ENCODE data around the gene PIK3C2B. TPM values are rescaled to one million over a fixed set of nuclear protein-coding genes. Genes with fewer than 3 reads are reported as not detected.
A peak's percentile ranks its signal among the peaks of the same experiment; 100 is the strongest.

PIK3C2B gene
- total and polyA plus RNA-seq, 8 donors: 26.5 to 46.9 (median 38.3) TPM

DNA sequence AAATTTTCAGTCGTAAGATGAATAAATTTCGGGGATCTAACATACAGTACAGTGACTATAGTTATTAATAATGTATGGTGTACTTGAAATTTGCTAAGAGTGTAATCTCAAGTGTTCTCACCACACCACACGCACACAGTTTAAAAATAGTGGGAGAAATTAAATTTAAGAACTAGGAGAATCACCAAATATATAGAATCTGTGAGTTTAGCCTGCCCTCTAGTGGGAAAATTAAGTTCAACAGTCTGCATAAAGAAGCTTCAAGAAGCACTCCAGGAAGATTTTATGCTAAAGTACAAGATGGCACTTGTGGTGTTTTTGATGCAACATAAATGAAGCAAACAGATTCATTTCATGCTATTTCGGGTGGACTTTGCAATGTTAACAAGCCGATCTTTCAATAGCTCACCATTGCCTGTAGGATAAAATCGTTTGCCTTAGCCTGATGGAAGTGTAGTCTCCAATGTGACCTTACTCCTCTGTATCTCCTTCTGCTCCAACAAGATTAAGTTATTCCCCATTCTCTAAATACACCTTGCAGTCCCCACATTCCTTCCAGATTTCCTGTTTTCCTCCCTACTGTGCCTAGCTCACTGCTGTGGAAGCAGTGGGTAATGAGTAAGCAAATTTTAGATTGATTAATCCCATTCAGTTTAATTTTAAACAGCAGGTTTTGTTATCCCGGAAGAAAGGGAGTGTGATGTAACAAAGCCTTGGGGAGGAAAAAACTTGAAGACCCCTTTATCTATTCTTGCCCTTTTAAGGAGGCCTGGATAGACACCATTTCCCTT, 8.7 kb upstream of the PIK3C2B start:
- intact Hi-C loops (cut with DNase I): loop anchor here (5.0 to 10.0 kb wide), 3 partner anchors 56 to 71 kb away; no protein-coding TSS in a partner anchor
- H3K27ac ChIP-seq: no peak overlapping the region
- H3K4me3 ChIP-seq: no peak overlapping the region
- H3K36me3 ChIP-seq: no peaks in the 10 kb centered on the region
- peak; percentile 36 for ATAC-seq
- TF ChIP-seq CTCF (IDR thresholded peaks at IDR 0.05): peak; percentile 68 to 84
- peaks cover 0 to 30% of the 10 kb centered on the region in 2 donors for H3K4me1 ChIP-seq
- DNase-seq: peak in 2 of 4 donors; percentile 65 to 79
- H3K9me3 ChIP-seq: no peaks in the 10 kb centered on the region
- no peaks in the 10 kb centered on the region for H3K27me3 ChIP-seq

DNA sequence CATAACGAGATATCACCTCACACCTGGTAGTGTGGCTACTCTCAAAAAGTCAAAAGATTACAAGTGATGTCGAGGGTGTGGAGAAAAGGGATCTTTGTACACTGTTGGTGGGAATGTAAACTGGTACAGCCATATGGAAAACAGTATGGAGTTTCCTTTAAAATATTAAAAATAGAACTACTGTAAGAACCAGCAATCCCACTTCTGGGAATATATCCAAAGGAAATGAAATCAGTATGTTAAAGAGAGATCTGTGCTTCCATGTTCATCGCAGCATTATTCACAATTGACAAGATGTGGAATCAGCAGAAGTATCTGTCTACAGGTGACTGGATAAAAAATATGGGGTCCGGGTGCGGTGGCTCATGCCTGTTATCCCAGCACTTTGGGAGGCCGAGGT, 7.6 kb upstream of the PIK3C2B start:
- intact Hi-C loops (cut with DNase I): loop anchor here (5.0 to 10.0 kb wide), 3 partner anchors 55 to 70 kb away; no protein-coding TSS in a partner anchor
- H3K9me3 ChIP-seq: no peaks in the 10 kb centered on the region
- ATAC-seq: no peak

DNA sequence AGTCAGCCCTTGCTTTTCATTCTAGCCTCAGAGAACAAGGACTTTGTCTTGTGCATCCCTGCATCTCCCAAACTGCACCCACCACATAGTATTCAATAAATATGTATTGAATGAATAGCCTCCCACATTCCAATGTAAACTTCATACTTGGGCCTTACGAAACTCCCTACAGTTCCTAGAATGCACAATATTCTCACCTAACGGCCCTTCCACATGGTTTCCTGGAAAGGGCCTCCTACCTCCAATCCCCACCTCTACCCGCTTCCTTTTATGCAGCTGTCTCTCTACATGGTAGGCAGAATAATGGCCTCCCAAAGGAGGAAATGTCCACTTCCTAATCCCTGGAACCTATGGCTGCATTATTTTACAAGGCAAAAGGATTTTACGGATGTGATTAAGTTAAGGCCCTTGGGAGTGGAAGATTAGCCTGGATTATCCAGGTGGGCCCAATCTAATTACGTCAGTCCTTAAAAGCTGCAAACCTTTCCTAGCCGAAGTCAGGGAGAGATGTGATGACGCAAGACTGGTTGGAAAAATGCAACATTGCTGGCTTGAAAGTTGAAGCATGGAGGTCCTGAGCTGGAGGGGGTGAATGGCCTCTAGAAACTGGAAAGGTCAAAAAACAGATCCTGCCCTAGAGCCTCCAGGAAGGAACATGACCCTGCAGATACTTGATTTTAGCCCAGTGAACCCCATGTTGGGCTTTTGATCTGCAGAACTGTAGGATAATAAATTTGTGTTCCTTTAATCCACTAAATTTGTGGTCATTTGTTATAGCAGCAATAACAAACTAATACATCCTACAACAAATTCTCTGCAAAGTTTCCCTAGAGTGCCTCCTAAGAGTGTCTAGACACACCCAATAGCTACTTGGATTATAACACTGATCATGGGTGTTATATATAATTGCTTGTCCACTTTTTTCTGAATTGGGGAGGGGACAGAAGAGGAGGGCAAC, 5.2 kb upstream of the PIK3C2B start:
- no peak for TF ChIP-seq CTCF (IDR thresholded peaks at IDR 0.05)
- peaks cover 5 to 28% of the 10 kb centered on the region in 2 donors for H3K4me1 ChIP-seq

More for the DNA sequence above, 7.6 kb upstream of the PIK3C2B start:
- Histone ChIP-seq H3K27ac (no peak overlapping the region), H3K36me3 (no peaks in the 10 kb centered on the region), H3K27me3 (no peaks in the 10 kb centered on the region), H3K4me3 (no peak overlapping the region), H3K4me1 (peaks cover 0 to 22% of the 10 kb centered on the region in 2 donors)
- TF ChIP-seq CTCF (IDR thresholded peaks at IDR 0.05): no peak
- DNase-seq: no peak

DNA sequence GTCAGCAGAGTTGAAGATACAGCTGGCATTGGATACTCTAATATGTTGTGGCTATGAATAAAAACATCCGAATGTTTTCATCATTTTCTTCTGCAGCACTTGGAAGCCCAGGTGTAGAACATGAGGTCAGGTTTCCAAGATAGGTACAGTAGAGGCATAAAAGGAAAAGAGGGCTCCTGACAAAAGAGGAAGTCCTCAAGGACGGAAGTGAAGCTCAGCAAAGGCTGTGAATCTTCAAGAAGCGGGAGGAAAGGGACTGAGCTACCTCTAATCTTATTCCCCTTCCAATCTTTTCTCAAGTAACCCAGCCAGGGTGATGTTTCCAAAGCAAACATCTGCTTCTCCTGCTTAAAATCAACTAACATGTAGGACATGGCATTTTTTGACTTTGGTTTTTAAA, 4.4 kb upstream of the PIK3C2B start:
- no peaks in the 10 kb centered on the region for H3K36me3 ChIP-seq
- no peak for TF ChIP-seq CTCF (IDR thresholded peaks at IDR 0.05)
- no peak for DNase-seq
- no peak overlapping the region for H3K27ac ChIP-seq
- intact Hi-C loops (cut with DNase I): no loop called here
- no peak for ATAC-seq
- no peak overlapping the region for H3K4me3 ChIP-seq
- peaks cover 0 to 18% of the 10 kb centered on the region in 2 donors for H3K27me3 ChIP-seq
- no peaks in the 10 kb centered on the region for H3K9me3 ChIP-seq
- peaks cover 5 to 28% of the 10 kb centered on the region in 2 donors for H3K4me1 ChIP-seq

More for the DNA sequence above, 5.2 kb upstream of the PIK3C2B start:
- Histone ChIP-seq H3K27me3 (peaks cover 0 to 10% of the 10 kb centered on the region in 2 donors), H3K27ac (no peak overlapping the region), H3K36me3 (no peaks in the 10 kb centered on the region), H3K9me3 (no peaks in the 10 kb centered on the region), H3K4me3 (no peak overlapping the region)
- DNase-seq: no peak
- intact Hi-C loops (cut with DNase I): loop anchor here (5.0 to 10.0 kb wide), 3 partner anchors 52 to 67 kb away; no protein-coding TSS in a partner anchor
- ATAC-seq: no peak

Data from left lung (tissue), 10 donors.